K562 (cell line): ENCODE results near the gene CNTROB. TPM values are rescaled to one million over a fixed set of nuclear protein-coding genes. Genes with fewer than 3 reads are reported as not detected.
A peak's percentile ranks its signal among the peaks of the same experiment; 100 is the strongest.

Experiments used
- ATAC-seq: fragments of 200-7000 bp; cut with Tn5 transposase; 3 replicates; pipeline ENCODE4 v1.9.1; 2020; ENCODE audit warnings: moderate library complexity
- BruUV-seq: library from RNA; stranded (reverse); fragments of 400-500 nt; replicated peaks from 2 replicates; lab custom pipeline; 2021; lab: Mats Ljungman, UMichigan
- CTCF ChIA-PET: fragments of 300-600 bp; formaldehyde crosslinking; extraction: SDS; loops from one replicate; lab custom pipeline; 2021; ENCODE audit warnings: low intra/inter-chr PET ratio; lab: Yijun Ruan, JAX
- POLR2A ChIA-PET: fragments of 300-600, 350-650 bp; sonication (Branson Sonifier 250); formaldehyde crosslinking; extraction: SDS; loops from one replicate; lab custom pipeline; 2021; ENCODE audit warnings: antibody characterized with exemption, inconsistent platforms; lab: Yijun Ruan, JAX
- DNase-seq, 4 experiments: peaks; one replicate each; pipeline versions ENCODE4 v3.0.0 to v3.0.0-alpha.2; 2011 to 2018; ENCODE audit warnings: low spot score in 3 of 4, mixed read lengths in 3 of 4; ENCODE audit errors: extremely low read depth in 1 of 4
- FAIRE-seq: peaks from 2 replicates; lab custom pipeline; 2011; peaks lifted over from hg19 to GRCh38; lab: Jason Lieb, UNC
- H2AFZ ChIP-seq: 2 replicates; pipeline ENCODE4 v1.6.0; 2011; ENCODE audit warnings: low read depth, low read length, control low read depth, inconsistent platforms
- H3K27ac ChIP-seq: fragments of 200-600 bp; 3 replicates; pipeline ENCODE4 v1.8.0; 2011; ENCODE audit warnings: low read depth, mild to moderate bottlenecking, control low read depth, inconsistent platforms, low read length, moderate library complexity, mixed read lengths; ENCODE audit errors: extremely low read depth
- H3K27me3 ChIP-seq, 2 experiments: fragments of 300-600 bp in 1 of 2; 2 replicates in 1 of 2; 3 replicates in 1 of 2; pipeline versions ENCODE4 v1.6.0 to v1.8.0; 2011; ENCODE audit warnings: inconsistent platforms in 2 of 2, low read length in 2 of 2, mild to moderate bottlenecking in 1 of 2, mixed read lengths in 1 of 2, moderate library complexity in 1 of 2; ENCODE audit not compliant: control insufficient read depth in 2 of 2, insufficient read depth in 2 of 2
- H3K36me3 ChIP-seq: fragments of 300-600 bp; 3 replicates; pipeline ENCODE4 v1.8.0; 2011; ENCODE audit warnings: mild to moderate bottlenecking, low read length, inconsistent platforms; ENCODE audit not compliant: control insufficient read depth, insufficient read depth
- H3K4me1 ChIP-seq, 2 experiments: fragments of 200-600 bp in 1 of 2; replicated peaks in 1 of 2; 2 replicates in 1 of 2; 3 replicates in 1 of 2; pipeline versions ENCODE4 v1.5.1 to v1.8.0; 2011; ENCODE audit warnings: inconsistent platforms in 2 of 2, low read length in 2 of 2, mild to moderate bottlenecking in 1 of 2, mixed read lengths in 1 of 2, moderate library complexity in 1 of 2; ENCODE audit not compliant: control insufficient read depth in 2 of 2, insufficient read depth in 2 of 2
- H3K4me2 ChIP-seq: 2 replicates; pipeline ENCODE4 v1.6.1; 2011; ENCODE audit warnings: low read length, control low read depth, inconsistent platforms, mixed read lengths; ENCODE audit not compliant: insufficient read depth
- H3K4me3 ChIP-seq: fragments of 200-600 bp; sonication (generic), shearing (Covaris generic); 2 replicates; pipeline ENCODE4 v1.5.1; 2016; ENCODE audit warnings: control low read depth, inconsistent platforms
- H3K79me2 ChIP-seq: fragments of 200-600 bp; 3 replicates; pipeline ENCODE4 v1.8.0; 2011; ENCODE audit warnings: low read length, inconsistent platforms; ENCODE audit not compliant: control insufficient read depth, insufficient read depth
- H3K9ac ChIP-seq, 2 experiments: 2 replicates each; pipeline versions ENCODE4 v1.6.0 to v1.6.1; 2011; ENCODE audit warnings: low read depth in 2 of 2, low read length in 2 of 2, control low read depth in 1 of 2, inconsistent platforms in 1 of 2, mild to moderate bottlenecking in 1 of 2, mixed read lengths in 1 of 2; ENCODE audit not compliant: insufficient read depth in 1 of 2
- H3K9me1 ChIP-seq: one replicate; pipeline ENCODE4 v1.6.0; 2011; ENCODE audit warnings: inconsistent platforms, mild to moderate bottlenecking, low read length, moderate library complexity; ENCODE audit not compliant: control insufficient read depth, insufficient read depth
- H3K9me3 ChIP-seq: replicated peaks from 2 replicates; pipeline ENCODE4 v1.5.1; 2011; ENCODE audit warnings: low read depth, low read length, inconsistent platforms; ENCODE audit not compliant: control insufficient read depth, insufficient read depth
- H4K20me1 ChIP-seq: replicated peaks from 2 replicates; pipeline ENCODE4 v1.6.1; 2011; ENCODE audit warnings: low read length, inconsistent platforms, mixed read lengths; ENCODE audit not compliant: control insufficient read depth, insufficient read depth
- HDAC2 ChIP-seq: fragments of 450-650 bp; IDR thresholded peaks from 2 replicates; pipeline ENCODE4 v1.6.1; 2016; ENCODE audit warnings: mild to moderate bottlenecking
- HSF4 ChIP-seq: fragments of 250-450 bp; sonication (Bioruptor Pico); IDR thresholded peaks from 2 replicates; pipeline ENCODE4 v2.1.2; 2022; ENCODE audit warnings: mild to moderate bottlenecking, moderate library complexity, borderline replicate concordance
- ILK ChIP-seq: fragments of 450-650 bp; IDR thresholded peaks from 2 replicates; pipeline ENCODE4 v1.6.1; 2016; ENCODE audit warnings: missing genetic modification characterization, low read depth, mild to moderate bottlenecking, missing compliant biosample characterization, moderate library complexity, borderline replicate concordance
- SMC3 ChIP-seq: conservative IDR thresholded peaks from 2 replicates; pipeline ENCODE4 v1.6.1; 2011; ENCODE audit warnings: low read depth, low read length, improper control_type of control experiment; ENCODE audit not compliant: insufficient read depth
- SOX6 ChIP-seq: fragments of 450-650 bp; IDR thresholded peaks from 2 replicates; pipeline ENCODE4 v1.6.1; 2014; ENCODE audit warnings: mild to moderate bottlenecking
- ZNF232 ChIP-seq: sonication (generic); formaldehyde crosslinking; IDR thresholded peaks from 2 replicates; pipeline ENCODE4 v1.8.0; 2022; ENCODE audit warnings: mild to moderate bottlenecking, missing genetic modification reagents
- WGBS: fragments of 100-300 bp; shearing (Covaris generic); methylation state at CpG from one replicate; pipeline ENCODE4 v1.1.6; 2016; ENCODE audit warnings: low coverage, mixed read lengths; ENCODE audit not compliant: insufficient coverage; ENCODE audit errors: missing lambda C conversion rate; 5-methylcytosine and 5-hydroxymethylcytosine counted together
- in situ Hi-C: fragments of 300-500 bp; cut with MboI; formaldehyde crosslinking; loops from 4 replicates; pipeline ENCODE4 v1.15.0; 2018; ENCODE audit warnings: inconsistent platforms, mixed read lengths
- intact Hi-C: fragments of 100-400 bp; cut with micrococcal nuclease; formaldehyde crosslinking; loops from 2 replicates; pipeline ENCODE4 v1.14.2; 2022
- polyA plus RNA-seq, 8 experiments: library from polyadenylated mRNA; depleted of rRNA in 4 of 8; stranded (reverse) in 5 of 8; unstranded in 3 of 8; fragments of >200 nt; fragmentation: Nextera tagmentation in 2 of 8; fragmentation: Illumina TruSeq in 1 of 8; extraction: Ambion mirVana in 2 of 8; extraction: Trizol in 1 of 8; gene quantifications; 2 replicates each; pipeline versions ENCODE4 v1.2.1 to v1.2.3, GENCODE V29; 2011 to 2014; ENCODE audit warnings: inconsistent platforms in 1 of 8, missing spikeins in 1 of 8
- total RNA-seq, 7 experiments: library from RNA; depleted of rRNA in 6 of 7; stranded (reverse); fragments of >200 nt in 6 of 7; fragmentation: Illumina TruSeq in 2 of 7; extraction: Trizol in 2 of 7; gene quantifications; 2 replicates each; pipeline versions ENCODE4 v1.2.1 to v1.2.3, GENCODE V29; 2011 to 2021; ENCODE audit warnings: low replicate concordance in 1 of 7
- TF ChIP-seq, protein P1 (sequence below): sonication (generic); formaldehyde crosslinking; IDR thresholded peaks from 2 replicates; pipeline ENCODE4 v1.8.0; 2022; ENCODE audit warnings: mild to moderate bottlenecking, missing genetic modification reagents
- TF ChIP-seq, protein P2 (sequence below): fragments of 450-650 bp; IDR thresholded peaks from 2 replicates; pipeline ENCODE4 v1.6.1; 2016; ENCODE audit warnings: borderline replicate concordance

Gene CNTROB
- total and polyA plus RNA-seq, 9 of the 15 experiments (the other 6 are each of a cell fraction or from before 2014, with no cell fraction given), result 1.9 to 33.3 (median 23.0) TPM

DNA sequence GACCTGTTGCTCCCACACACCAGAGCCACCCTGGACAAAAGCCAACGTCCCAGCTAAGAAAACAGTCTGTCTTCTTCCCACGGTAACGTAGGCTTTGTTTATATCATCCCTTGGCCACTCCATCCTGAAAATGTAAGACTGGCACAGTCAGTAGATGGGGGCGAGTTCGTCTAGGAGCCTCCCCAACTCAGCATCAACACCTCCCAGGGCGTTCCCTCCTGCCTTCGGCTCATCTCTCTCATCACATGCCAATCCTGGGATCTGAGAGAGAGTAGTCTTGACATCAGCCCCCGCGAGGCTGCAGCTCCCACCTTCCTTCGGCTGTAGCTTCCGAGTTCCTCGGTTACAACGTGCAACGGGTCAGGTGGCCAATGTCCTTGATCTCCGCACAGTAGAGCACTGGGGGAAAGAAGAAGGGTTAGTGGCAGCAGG lies 16.8 kb upstream of the CNTROB start:
- Histone ChIP-seq H3K27ac (peak overlapping the region; percentile 88; the same call in 2 of the 3 replicates), H3K36me3 (peaks cover 16% of the 10 kb centered on the region; the same call in 2 of the 3 replicates), H4K20me1 (no peaks in the 10 kb centered on the region), H3K27me3 (no peaks in the 10 kb centered on the region), H3K4me3 (peak overlapping the region; percentile 46), H3K4me2 (peak overlapping the region; percentile 87), H3K4me1 (peaks cover 18 to 24% of the 10 kb centered on the region in 2 experiments; a peak in 4 of 5 replicates), H3K79me2 (peaks cover 8% of the 10 kb centered on the region; the same call in 1 of the 3 replicates), H2AFZ (peak overlapping the region; percentile 89), H3K9ac (peak overlapping the region; percentile 46 to 92), H3K9me3 (no peaks in the 10 kb centered on the region), H3K9me1 (no peaks in the 10 kb centered on the region)
- 0% methylated on average over 8 of the region's 15 CpGs for WGBS
- DNase-seq (no peak), ATAC-seq (peak; percentile 58), FAIRE-seq (no peak)
- intact Hi-C loops (no loop called here), in situ Hi-C loops (loop anchor here (5.0 kb wide), 1 partner anchor 72 kb away; no protein-coding TSS in a partner anchor)
- POLR2A ChIA-PET, result interaction anchor here (0.7 to 1.7 kb wide), 3 partner anchors 14 to 289 kb away, joined by 3 to 8 read pairs (median 5); partner anchors contain the start of genes CNTROB and TRAPPC1
- CTCF ChIA-PET, result interaction anchor here (0.7 to 3.9 kb wide), 2 partner anchors 74 to 84 kb away, joined by 5 to 52 read pairs; no protein-coding TSS in a partner anchor
- TSS peak; percentile 72 for BruUV-seq
- 0 out of 2 replicates have a peak, but pooled peaks have one; percentile 16 for TF ChIP-seq HDAC2
- TF ChIP-seq ILK (tag), result no peak
- TF ChIP-seq, protein P1, sequence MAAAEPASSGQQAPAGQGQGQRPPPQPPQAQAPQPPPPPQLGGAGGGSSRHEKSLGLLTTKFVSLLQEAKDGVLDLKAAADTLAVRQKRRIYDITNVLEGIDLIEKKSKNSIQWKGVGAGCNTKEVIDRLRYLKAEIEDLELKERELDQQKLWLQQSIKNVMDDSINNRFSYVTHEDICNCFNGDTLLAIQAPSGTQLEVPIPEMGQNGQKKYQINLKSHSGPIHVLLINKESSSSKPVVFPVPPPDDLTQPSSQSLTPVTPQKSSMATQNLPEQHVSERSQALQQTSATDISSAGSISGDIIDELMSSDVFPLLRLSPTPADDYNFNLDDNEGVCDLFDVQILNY, result 0 out of 2 replicates have a peak, but pooled peaks have one; percentile 14
- 0 out of 2 replicates have a peak, but pooled peaks have one; percentile 37 for TF ChIP-seq ZNF232 (CRISPR knock-in tag)
- TF ChIP-seq HSF4, result no peak
- TF ChIP-seq SOX6, result no peak
- TF ChIP-seq, protein P2, sequence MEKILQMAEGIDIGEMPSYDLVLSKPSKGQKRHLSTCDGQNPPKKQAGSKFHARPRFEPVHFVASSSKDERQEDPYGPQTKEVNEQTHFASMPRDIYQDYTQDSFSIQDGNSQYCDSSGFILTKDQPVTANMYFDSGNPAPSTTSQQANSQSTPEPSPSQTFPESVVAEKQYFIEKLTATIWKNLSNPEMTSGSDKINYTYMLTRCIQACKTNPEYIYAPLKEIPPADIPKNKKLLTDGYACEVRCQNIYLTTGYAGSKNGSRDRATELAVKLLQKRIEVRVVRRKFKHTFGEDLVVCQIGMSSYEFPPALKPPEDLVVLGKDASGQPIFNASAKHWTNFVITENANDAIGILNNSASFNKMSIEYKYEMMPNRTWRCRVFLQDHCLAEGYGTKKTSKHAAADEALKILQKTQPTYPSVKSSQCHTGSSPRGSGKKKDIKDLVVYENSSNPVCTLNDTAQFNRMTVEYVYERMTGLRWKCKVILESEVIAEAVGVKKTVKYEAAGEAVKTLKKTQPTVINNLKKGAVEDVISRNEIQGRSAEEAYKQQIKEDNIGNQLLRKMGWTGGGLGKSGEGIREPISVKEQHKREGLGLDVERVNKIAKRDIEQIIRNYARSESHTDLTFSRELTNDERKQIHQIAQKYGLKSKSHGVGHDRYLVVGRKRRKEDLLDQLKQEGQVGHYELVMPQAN, result 0 out of 2 replicates have a peak, but pooled peaks have one; percentile 47
- no peak for TF ChIP-seq SMC3
